Neural progenitor cell (in vitro differentiated cells): ENCODE data around the gene OVOL1. TPM values are rescaled to one million over a fixed set of nuclear protein-coding genes. Genes with fewer than 3 reads are reported as not detected.
A peak's percentile ranks its signal among the peaks of the same experiment; 100 is the strongest.

Experiments used
- DNase-seq: peaks from one replicate; pipeline ENCODE4 v3.0.0-alpha.2; 2016; ENCODE audit warnings: low spot score
- H2AFZ ChIP-seq: fragments of 200-600 bp; sonication (generic); replicated peaks from 2 replicates; pipeline ENCODE4 v1.6.1; 2016; ENCODE audit warnings: antibody characterized with exemption
- H3F3A ChIP-seq: fragments of 200-600 bp; sonication (generic); 2 replicates; pipeline ENCODE4 v1.6.1; 2016; ENCODE audit warnings: antibody characterized with exemption, low read depth
- H3K27ac ChIP-seq: fragments of 200-600 bp; sonication (generic); 2 replicates; pipeline ENCODE4 v1.5.1; 2016; ENCODE audit warnings: mild to moderate bottlenecking
- H3K27me3 ChIP-seq: fragments of 200-600 bp; sonication (generic); 2 replicates; pipeline ENCODE4 v1.6.1; 2016; ENCODE audit warnings: mild to moderate bottlenecking, moderate library complexity
- H3K36me3 ChIP-seq: fragments of 200-600 bp; sonication (generic); 2 replicates; pipeline ENCODE4 v1.5.1; 2016
- H3K4me1 ChIP-seq: fragments of 200-600 bp; sonication (generic); 2 replicates; pipeline ENCODE4 v1.6.1; 2016; ENCODE audit warnings: mixed run types
- H3K4me2 ChIP-seq: fragments of 200-600 bp; sonication (generic); 2 replicates; pipeline ENCODE4 v1.6.1; 2016
- H3K4me3 ChIP-seq: fragments of 200-600 bp; sonication (generic); 2 replicates; pipeline ENCODE4 v1.5.1; 2016
- H3K79me2 ChIP-seq: fragments of 200-600 bp; sonication (generic); 2 replicates; pipeline ENCODE4 v1.6.1; 2016; ENCODE audit warnings: low read depth
- H3K9ac ChIP-seq: fragments of 200-600 bp; sonication (generic); 2 replicates; pipeline ENCODE4 v1.6.1; 2016
- H3K9me3 ChIP-seq: fragments of 200-600 bp; sonication (generic); 2 replicates; pipeline ENCODE4 v1.5.1; 2016; ENCODE audit warnings: low read depth
- H4K20me1 ChIP-seq: fragments of 200-600 bp; sonication (generic); 2 replicates; pipeline ENCODE4 v1.6.1; 2016; ENCODE audit warnings: low read depth
- H3K27ac Mint-ChIP-seq: 3 replicates; pipeline ENCODE4 v1.8.0; 2021; ENCODE audit warnings: mixed read lengths
- H3K27me3 Mint-ChIP-seq: 2 replicates; pipeline ENCODE4 v1.8.0; 2022; ENCODE audit warnings: low read depth, mild to moderate bottlenecking, inconsistent platforms, moderate library complexity, mixed read lengths; ENCODE audit not compliant: insufficient read depth
- H3K36me3 Mint-ChIP-seq: 3 replicates; pipeline ENCODE4 v1.8.0; 2021; ENCODE audit warnings: mixed read lengths
- H3K4me1 Mint-ChIP-seq: 3 replicates; pipeline ENCODE4 v1.8.0; 2021; ENCODE audit warnings: mixed read lengths
- H3K4me3 Mint-ChIP-seq: 3 replicates; pipeline ENCODE4 v1.8.0; 2021; ENCODE audit warnings: mild to moderate bottlenecking, moderate library complexity, mixed read lengths
- H3K9me3 Mint-ChIP-seq: 3 replicates; pipeline ENCODE4 v1.8.0; 2020; ENCODE audit warnings: mixed read lengths
- EZH2 ChIP-seq: fragments of 200-600 bp; sonication (generic); IDR thresholded peaks from 2 replicates; pipeline ENCODE4 v1.6.1; 2017; ENCODE audit warnings: antibody characterized with exemption, mild to moderate bottlenecking, moderate library complexity
- EZH2phosphoT487 ChIP-seq: fragments of 200-600 bp; sonication (generic); IDR thresholded peaks from 2 replicates; pipeline ENCODE4 v1.6.1; 2017; ENCODE audit warnings: antibody characterized with exemption
- total RNA-seq: library from RNA; depleted of rRNA; stranded (reverse); fragments of >200 nt; gene quantifications from 2 replicates; pipeline ENCODE4 v1.2.3, GENCODE V29; 2015; ENCODE audit warnings: low replicate concordance
- TF ChIP-seq, protein P1 (sequence below): fragments of 200-600 bp; sonication (generic); IDR thresholded peaks from 2 replicates; pipeline ENCODE4 v1.5.1; 2017; ENCODE audit warnings: antibody characterized with exemption, mild to moderate bottlenecking

OVOL1 gene
- total RNA-seq: 0.12 TPM in 1 of 2 replicates, not detected in the other

DNA sequence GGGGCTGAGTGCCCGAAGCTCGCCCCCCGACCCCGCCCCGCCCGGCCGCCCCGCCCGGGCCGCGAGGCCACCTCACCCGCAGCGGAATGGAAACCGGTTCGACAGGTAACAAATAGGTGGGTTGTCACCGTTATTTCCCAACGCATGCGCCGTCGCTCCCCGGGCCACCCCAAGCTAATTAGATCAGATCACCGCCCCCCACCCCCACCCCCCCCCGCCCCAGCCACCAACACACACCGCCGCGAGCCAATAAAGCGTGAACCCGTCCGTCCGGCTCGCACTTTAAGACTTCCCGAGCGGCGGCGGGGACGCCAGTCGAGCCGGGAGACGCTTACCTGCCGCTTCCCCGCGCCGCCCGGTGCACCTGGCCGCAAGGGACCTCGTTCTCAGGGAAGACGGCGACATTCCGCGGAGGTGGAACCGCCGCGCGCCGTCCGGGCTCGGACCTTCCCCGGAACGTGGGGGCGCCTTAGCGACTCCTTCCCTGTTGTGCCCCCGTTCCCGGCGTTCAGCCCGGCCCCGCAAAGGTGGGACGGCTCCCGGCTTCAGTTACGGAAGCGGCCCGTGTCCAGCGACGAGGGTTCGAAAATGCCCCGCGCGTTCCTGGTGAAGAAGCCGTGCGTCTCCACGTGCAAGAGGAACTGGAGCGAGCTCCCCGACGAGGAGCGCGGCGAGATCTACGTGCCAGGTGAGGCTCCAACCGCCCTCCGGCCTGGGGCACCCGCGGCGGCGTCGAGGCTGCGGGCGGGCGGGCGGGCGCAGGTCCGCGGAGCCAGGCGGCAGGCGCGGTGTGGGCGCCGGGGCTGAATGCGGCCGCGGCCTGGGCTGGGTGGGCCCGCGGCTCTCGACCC, at the start of gene OVOL1:
OVOL1 (plus strand) TSS at position 278 of the 851 bp plus-strand sequence; CDS start at position 589, 311 bp downstream.
- H3K79me2 ChIP-seq: no peaks in the 10 kb centered on the region
- no peaks in the 10 kb centered on the region for H3K9me3 Mint-ChIP-seq
- H3K36me3 ChIP-seq: no peaks in the 10 kb centered on the region
- peaks cover 15% of the 10 kb centered on the region for H3K4me1 ChIP-seq
- no peaks in the 10 kb centered on the region for H3K36me3 Mint-ChIP-seq
- peak within 1 kb of the TSS; percentile 60 for H3K4me2 ChIP-seq
- peak within 1 kb of the TSS; percentile 53 for H3K4me3 Mint-ChIP-seq
- peak within 1 kb of the TSS; percentile 28 for H3K4me3 ChIP-seq
- H3F3A ChIP-seq: peaks cover 11% of the 10 kb centered on the region
- TF ChIP-seq EZH2phosphoT487 (peak; percentile 99), EZH2 (peak; percentile 98)
- TF ChIP-seq, protein P1, sequence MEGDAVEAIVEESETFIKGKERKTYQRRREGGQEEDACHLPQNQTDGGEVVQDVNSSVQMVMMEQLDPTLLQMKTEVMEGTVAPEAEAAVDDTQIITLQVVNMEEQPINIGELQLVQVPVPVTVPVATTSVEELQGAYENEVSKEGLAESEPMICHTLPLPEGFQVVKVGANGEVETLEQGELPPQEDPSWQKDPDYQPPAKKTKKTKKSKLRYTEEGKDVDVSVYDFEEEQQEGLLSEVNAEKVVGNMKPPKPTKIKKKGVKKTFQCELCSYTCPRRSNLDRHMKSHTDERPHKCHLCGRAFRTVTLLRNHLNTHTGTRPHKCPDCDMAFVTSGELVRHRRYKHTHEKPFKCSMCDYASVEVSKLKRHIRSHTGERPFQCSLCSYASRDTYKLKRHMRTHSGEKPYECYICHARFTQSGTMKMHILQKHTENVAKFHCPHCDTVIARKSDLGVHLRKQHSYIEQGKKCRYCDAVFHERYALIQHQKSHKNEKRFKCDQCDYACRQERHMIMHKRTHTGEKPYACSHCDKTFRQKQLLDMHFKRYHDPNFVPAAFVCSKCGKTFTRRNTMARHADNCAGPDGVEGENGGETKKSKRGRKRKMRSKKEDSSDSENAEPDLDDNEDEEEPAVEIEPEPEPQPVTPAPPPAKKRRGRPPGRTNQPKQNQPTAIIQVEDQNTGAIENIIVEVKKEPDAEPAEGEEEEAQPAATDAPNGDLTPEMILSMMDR: no peak
- no peak within 1 kb of the TSS for H3K9ac ChIP-seq
- H3K27ac ChIP-seq: no peak within 1 kb of the TSS
- peak; percentile 54 for DNase-seq
- H3K27ac Mint-ChIP-seq: no peak within 1 kb of the TSS
- no peak within 1 kb of the TSS for H2AFZ ChIP-seq
- H3K9me3 ChIP-seq: no peaks in the 10 kb centered on the region
- H4K20me1 ChIP-seq: peaks cover 10% of the 10 kb centered on the region
- H3K27me3 ChIP-seq: peaks cover 94% of the 10 kb centered on the region
- peaks cover 10% of the 10 kb centered on the region for H3K4me1 Mint-ChIP-seq
- H3K27me3 Mint-ChIP-seq: peaks cover 61% of the 10 kb centered on the region

DNA sequence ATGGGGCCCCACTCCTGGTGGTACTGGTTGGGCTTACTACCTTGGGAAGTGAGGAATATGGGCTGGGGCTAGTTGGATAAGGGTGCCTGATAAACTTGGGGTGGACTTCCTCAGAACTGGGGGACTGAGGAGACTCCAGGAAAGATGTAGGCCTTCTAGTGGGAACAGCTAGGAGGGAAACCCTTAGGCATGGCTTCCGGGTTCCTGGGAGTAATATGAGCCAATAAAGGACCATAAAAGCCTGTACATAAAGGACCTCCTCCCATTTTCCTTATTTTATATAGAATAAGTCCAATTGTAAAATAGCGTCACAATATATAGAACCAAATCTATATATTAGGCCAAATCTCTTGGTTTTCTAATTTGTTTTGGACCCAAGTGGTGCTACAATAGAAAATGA, 47.8 kb upstream of the OVOL1 start:
- TF ChIP-seq, protein P1: no peak
- TF ChIP-seq EZH2phosphoT487 (no peak), EZH2 (no peak)
- H3K36me3 ChIP-seq: no peaks in the 10 kb centered on the region
- Mint-ChIP-seq H3K27ac (no peak overlapping the region), H3K36me3 (no peaks in the 10 kb centered on the region), H3K27me3 (peaks cover 9% of the 10 kb centered on the region), H3K4me1 (no peaks in the 10 kb centered on the region), H3K9me3 (peaks cover 19% of the 10 kb centered on the region), H3K4me3 (no peak overlapping the region)
- no peaks in the 10 kb centered on the region for H3F3A ChIP-seq
- H3K4me2 ChIP-seq: no peak overlapping the region
- H3K4me1 ChIP-seq: no peaks in the 10 kb centered on the region
- H2AFZ ChIP-seq: no peak overlapping the region
- no peaks in the 10 kb centered on the region for H3K27me3 ChIP-seq
- DNase-seq: no peak
- no peaks in the 10 kb centered on the region for H4K20me1 ChIP-seq
- no peak overlapping the region for H3K4me3 ChIP-seq
- no peak overlapping the region for H3K9ac ChIP-seq
- no peak overlapping the region for H3K27ac ChIP-seq
- H3K9me3 ChIP-seq: peaks cover 9% of the 10 kb centered on the region
- no peaks in the 10 kb centered on the region for H3K79me2 ChIP-seq

DNA sequence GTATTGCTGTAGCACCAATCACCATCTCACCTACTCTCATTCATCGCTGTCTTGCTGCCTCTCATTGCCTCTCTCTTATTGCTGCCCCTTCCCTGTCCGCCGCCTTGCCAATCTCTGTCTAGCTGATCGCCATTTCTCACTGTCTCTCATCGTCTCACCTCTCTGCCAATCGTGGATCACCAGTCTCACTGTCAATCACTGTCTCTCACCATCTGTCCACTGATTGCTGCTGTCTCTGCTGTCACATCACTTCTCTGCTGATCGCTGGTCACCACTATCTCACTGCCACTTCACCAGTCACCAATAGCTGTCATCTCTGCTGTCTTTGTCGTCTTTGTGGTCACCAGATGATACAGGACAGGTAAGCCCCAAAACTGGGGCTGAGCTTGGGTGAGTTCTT, 45.7 kb upstream of the OVOL1 start:
- H3K27me3 Mint-ChIP-seq: peaks cover 9% of the 10 kb centered on the region
- no peaks in the 10 kb centered on the region for H3K36me3 Mint-ChIP-seq

More for the DNA sequence above, 45.7 kb upstream of the OVOL1 start:
- H2AFZ ChIP-seq: no peak overlapping the region
- no peak overlapping the region for H3K9ac ChIP-seq
- Mint-ChIP-seq H3K9me3 (peaks cover 18% of the 10 kb centered on the region), H3K27ac (no peak overlapping the region), H3K4me1 (no peaks in the 10 kb centered on the region), H3K4me3 (no peak overlapping the region)
- H3K27me3 ChIP-seq: peaks cover 4% of the 10 kb centered on the region
- H4K20me1 ChIP-seq: no peaks in the 10 kb centered on the region
- no peak for DNase-seq
- H3F3A ChIP-seq: no peaks in the 10 kb centered on the region
- no peaks in the 10 kb centered on the region for H3K36me3 ChIP-seq
- H3K27ac ChIP-seq: no peak overlapping the region
- H3K79me2 ChIP-seq: no peaks in the 10 kb centered on the region
- H3K4me2 ChIP-seq: no peak overlapping the region
- no peak overlapping the region for H3K4me3 ChIP-seq
- peaks cover 9% of the 10 kb centered on the region for H3K9me3 ChIP-seq
- H3K4me1 ChIP-seq: no peaks in the 10 kb centered on the region
- TF ChIP-seq EZH2phosphoT487 (no peak), EZH2 (no peak)
- TF ChIP-seq, protein P1: no peak
